Mesenchymal stem cell (in vitro differentiated cells and primary cell): ENCODE data around the gene CA11.

Source experiments
- DNase-seq: peaks from one replicate; pipeline ENCODE4 v3.0.0-alpha.2; 2013
- H2AFZ ChIP-seq: one replicate; pipeline ENCODE4 v1.6.1; 2013; ENCODE audit warnings: low read depth, mild to moderate bottlenecking, control low read depth, inconsistent platforms, low read length, moderate library complexity
- H2AK5ac ChIP-seq: 2 replicates; pipeline ENCODE4 v1.6.1; 2013; ENCODE audit warnings: low read length, moderate library complexity, mild to moderate bottlenecking, inconsistent platforms; ENCODE audit not compliant: severe bottlenecking
- H2BK120ac ChIP-seq: one replicate; pipeline ENCODE4 v1.6.1; 2013; ENCODE audit warnings: low read depth, mild to moderate bottlenecking, inconsistent platforms, low read length, moderate library complexity
- H2BK12ac ChIP-seq, 2 experiments: one replicate each; pipeline ENCODE4 v1.6.1; 2013; ENCODE audit warnings: inconsistent platforms in 2 of 2, low read length in 2 of 2, mild to moderate bottlenecking in 2 of 2, moderate library complexity in 2 of 2, control low read depth in 1 of 2
- H2BK15ac ChIP-seq: one replicate; pipeline ENCODE4 v1.6.1; 2013; ENCODE audit warnings: mild to moderate bottlenecking, low read depth, inconsistent platforms; ENCODE audit not compliant: poor library complexity, severe bottlenecking
- H2BK5ac ChIP-seq: 2 replicates; pipeline ENCODE4 v1.6.1; 2013; ENCODE audit warnings: low read depth, mild to moderate bottlenecking, low read length, control low read depth, inconsistent platforms; ENCODE audit not compliant: poor library complexity, severe bottlenecking
- H3K14ac ChIP-seq, 2 experiments: one replicate each; pipeline ENCODE4 v1.6.1; 2013; ENCODE audit warnings: inconsistent platforms in 2 of 2, low read length in 2 of 2, control low read depth in 1 of 2, mild to moderate bottlenecking in 1 of 2, moderate library complexity in 1 of 2
- H3K18ac ChIP-seq, 2 experiments: one replicate each; pipeline ENCODE4 v1.6.1; 2013; ENCODE audit warnings: inconsistent platforms in 2 of 2, low read length in 2 of 2, control low read depth in 1 of 2, low read depth in 1 of 2, mild to moderate bottlenecking in 1 of 2
- H3K23ac ChIP-seq, 2 experiments: one replicate each; pipeline ENCODE4 v1.6.1; 2013; ENCODE audit warnings: inconsistent platforms in 2 of 2, low read length in 2 of 2, mild to moderate bottlenecking in 2 of 2, moderate library complexity in 2 of 2, control low read depth in 1 of 2
- H3K27ac ChIP-seq: 2 replicates; pipeline ENCODE4 v1.5.1; 2013; ENCODE audit warnings: mild to moderate bottlenecking, moderate library complexity, low read length, control low read depth, inconsistent platforms; ENCODE audit not compliant: poor library complexity, severe bottlenecking
- H3K27me3 ChIP-seq, 2 experiments: 2 replicates each; pipeline versions ENCODE4 v1.6.1 to v1.7.0; 2013; ENCODE audit warnings: low read length in 2 of 2, mild to moderate bottlenecking in 2 of 2, moderate library complexity in 2 of 2, control low read depth in 1 of 2, inconsistent platforms in 1 of 2; ENCODE audit not compliant: control insufficient read depth in 1 of 2, insufficient read depth in 1 of 2
- H3K36me3 ChIP-seq, 2 experiments: 2 replicates each; pipeline versions ENCODE4 v1.6.1 to v1.7.0; 2013; ENCODE audit warnings: low read length in 2 of 2, control low read depth in 1 of 2, inconsistent platforms in 1 of 2, low read depth in 1 of 2, mild to moderate bottlenecking in 1 of 2; ENCODE audit not compliant: insufficient read depth in 2 of 2, control insufficient read depth in 1 of 2
- H3K4ac ChIP-seq, 2 experiments: one replicate each; pipeline ENCODE4 v1.6.1; 2013; ENCODE audit warnings: inconsistent platforms in 2 of 2, low read length in 2 of 2, mild to moderate bottlenecking in 2 of 2, moderate library complexity in 2 of 2, control low read depth in 1 of 2, low read depth in 1 of 2
- H3K4me1 ChIP-seq: 2 replicates; pipeline ENCODE4 v1.6.1; 2013; ENCODE audit warnings: low read depth, low read length, control low read depth; ENCODE audit not compliant: control insufficient read depth, insufficient read depth
- H3K4me2 ChIP-seq: 2 replicates; pipeline ENCODE4 v1.6.1; 2013; ENCODE audit warnings: low read length, mild to moderate bottlenecking, inconsistent platforms; ENCODE audit not compliant: poor library complexity, severe bottlenecking
- H3K4me3 ChIP-seq, 2 experiments: 2 replicates each; pipeline versions ENCODE4 v1.5.1 to v1.7.0; 2013; ENCODE audit warnings: low read length in 2 of 2, mild to moderate bottlenecking in 2 of 2, control low read depth in 1 of 2, low read depth in 1 of 2; ENCODE audit not compliant: insufficient read depth in 1 of 2
- H3K79me1 ChIP-seq: replicated peaks from 2 replicates; pipeline ENCODE4 v1.6.1; 2013; ENCODE audit warnings: mild to moderate bottlenecking, control low read depth, low read length, inconsistent platforms; ENCODE audit not compliant: poor library complexity, severe bottlenecking
- H3K9ac ChIP-seq: 2 replicates; pipeline ENCODE4 v1.7.0; 2013; ENCODE audit warnings: mild to moderate bottlenecking, low read length, moderate library complexity
- H3K9me3 ChIP-seq: 2 replicates; pipeline ENCODE4 v1.7.0; 2013; ENCODE audit warnings: mild to moderate bottlenecking, low read length; ENCODE audit not compliant: control insufficient read depth
- H4K8ac ChIP-seq: one replicate; pipeline ENCODE4 v1.6.1; 2013; ENCODE audit warnings: inconsistent platforms, mild to moderate bottlenecking, low read length, moderate library complexity
- H4K91ac ChIP-seq: one replicate; pipeline ENCODE4 v1.6.1; 2013; ENCODE audit warnings: mild to moderate bottlenecking, low read length, inconsistent platforms
- WGBS: methylation state at CpG from one replicate; pipeline ENCODE4 v1.1.7; 2013; ENCODE audit warnings: mixed read lengths; 5-methylcytosine and 5-hydroxymethylcytosine counted together

CA11 gene

GRCh38 chr19:48614436-48615230 lies 31.4 kb downstream of the CA11 start, which contains the start of gene FAM83E:
FAM83E (minus strand) TSS chr19:48615076; CDS start chr19:48613372, 1,704 bp downstream.
- H3K9me3 ChIP-seq: no peaks in the 10 kb centered on the region
- H3K18ac ChIP-seq: peak within 1 kb of the TSS in 1 of 2 experiments; percentile 22
- peaks cover 29 to 57% of the 10 kb centered on the region in 2 experiments for H3K36me3 ChIP-seq
- H3K14ac ChIP-seq: no peak within 1 kb of the TSS
- no peak within 1 kb of the TSS for H2AK5ac ChIP-seq
- no peak within 1 kb of the TSS for H3K4me2 ChIP-seq
- H2BK12ac ChIP-seq: peak within 1 kb of the TSS in 1 of 2 experiments; percentile 9
- peaks cover 1% of the 10 kb centered on the region for H3K79me1 ChIP-seq
- no peak within 1 kb of the TSS for H2AFZ ChIP-seq
- no peak within 1 kb of the TSS for H2BK120ac ChIP-seq
- no peak within 1 kb of the TSS for H2BK15ac ChIP-seq
- DNase-seq: no peak
- H4K91ac ChIP-seq: no peak within 1 kb of the TSS
- H3K4me3 ChIP-seq: no peak within 1 kb of the TSS
- WGBS: 58% methylated on average over 26 of the region's 31 CpGs
- peak within 1 kb of the TSS; percentile 100 for H3K9ac ChIP-seq
- H3K27ac ChIP-seq: peak within 1 kb of the TSS; percentile 8
- peak within 1 kb of the TSS in 1 of 2 experiments; percentile 2 for H3K23ac ChIP-seq
- no peak within 1 kb of the TSS for H2BK5ac ChIP-seq
- H3K4me1 ChIP-seq: peaks cover 34% of the 10 kb centered on the region
- peak within 1 kb of the TSS; percentile 1 for H4K8ac ChIP-seq
- no peaks in the 10 kb centered on the region for H3K27me3 ChIP-seq
- H3K4ac ChIP-seq: no peak within 1 kb of the TSS

GRCh38 chr19:48613852-48614435 lies 32.0 kb downstream of the CA11 start:
- Histone ChIP-seq H2BK15ac (no peak overlapping the region), H3K79me1 (no peaks in the 10 kb centered on the region), H3K4me2 (no peak overlapping the region), H2AFZ (no peak overlapping the region), H3K23ac (no peak overlapping the region), H2BK12ac (peak overlapping the region in 1 of 2 experiments; percentile 9), H4K91ac (no peak overlapping the region), H4K8ac (peak overlapping the region; percentile 1), H3K9ac (no peak overlapping the region), H3K27ac (peak overlapping the region; percentile 8), H2AK5ac (no peak overlapping the region), H3K14ac (no peak overlapping the region), H2BK5ac (no peak overlapping the region), H3K4me1 (peaks cover 34% of the 10 kb centered on the region), H3K4ac (no peak overlapping the region), H3K9me3 (no peaks in the 10 kb centered on the region), H3K36me3 (peaks cover 29 to 57% of the 10 kb centered on the region in 2 experiments), H2BK120ac (no peak overlapping the region), H3K27me3 (no peaks in the 10 kb centered on the region), H3K18ac (peak overlapping the region in 1 of 2 experiments; percentile 22), H3K4me3 (no peak overlapping the region)
- no peak for DNase-seq
- WGBS: 80% methylated on average over 13 of the region's 13 CpGs

GRCh38 chr19:48613024-48613851 lies 32.7 kb downstream of the CA11 start:
- WGBS: 93% methylated on average over 39 of the region's 39 CpGs
- H3K4ac ChIP-seq: no peak overlapping the region
- peaks cover 34% of the 10 kb centered on the region for H3K4me1 ChIP-seq
- no peak overlapping the region for H2AFZ ChIP-seq
- no peak overlapping the region for H2BK5ac ChIP-seq
- H3K27ac ChIP-seq: no peak overlapping the region
- no peaks in the 10 kb centered on the region for H3K9me3 ChIP-seq
- H2BK12ac ChIP-seq: no peak overlapping the region
- H4K8ac ChIP-seq: no peak overlapping the region
- H3K36me3 ChIP-seq: peaks cover 29 to 57% of the 10 kb centered on the region in 2 experiments
- no peak overlapping the region for H2BK15ac ChIP-seq
- H3K9ac ChIP-seq: no peak overlapping the region
- no peak overlapping the region for H3K4me3 ChIP-seq
- no peak overlapping the region for H4K91ac ChIP-seq
- peak overlapping the region in 1 of 2 experiments; percentile 11 for H3K18ac ChIP-seq
- H3K79me1 ChIP-seq: no peaks in the 10 kb centered on the region
- no peak overlapping the region for H2BK120ac ChIP-seq
- H3K23ac ChIP-seq: peak overlapping the region in 1 of 2 experiments; percentile 87
- DNase-seq: no peak
- no peak overlapping the region for H3K14ac ChIP-seq
- no peak overlapping the region for H2AK5ac ChIP-seq
- H3K4me2 ChIP-seq: no peak overlapping the region
- H3K27me3 ChIP-seq: no peaks in the 10 kb centered on the region
